ENCODE data around the gene PHEX. TPM values are rescaled to one million over a fixed set of nuclear protein-coding genes. Genes with fewer than 3 reads are reported as not detected.

Gene PHEX
- total RNA-seq, 2 donors from 2014 or later, result 0.32 to 0.91 TPM

- no peak overlapping the region for H3K4me3 Mint-ChIP-seq
- ATAC-seq (no peak), DNase-seq (no peak)
- no peaks in the 10 kb centered on the region for H3K36me3 Mint-ChIP-seq (ENCODE audit: low read depth)
- H3K9me3 ChIP-seq (ENCODE audit: control insufficient read depth, low read length, poor library complexity, severe bottlenecking), result no peaks in the 10 kb centered on the region
- H3K27ac Mint-ChIP-seq, result no peak overlapping the region
- H3K27me3 Mint-ChIP-seq, result no peaks in the 10 kb centered on the region
- no peaks in the 10 kb centered on the region for H3K4me1 Mint-ChIP-seq
Measured at GRCh38 chrX:22024577-22024976, 7.5 kb upstream of the PHEX start.

- Mint-ChIP-seq H3K27me3 (no peaks in the 10 kb centered on the region), H3K27ac (no peak overlapping the region), H3K4me3 (no peak overlapping the region), H3K4me1 (no peaks in the 10 kb centered on the region), H3K36me3 (ENCODE audit: low read depth) (no peaks in the 10 kb centered on the region)
- DNase-seq, result no peak
- no peak for ATAC-seq
- H3K9me3 ChIP-seq (ENCODE audit: control insufficient read depth, low read length, poor library complexity, severe bottlenecking), result no peaks in the 10 kb centered on the region
Measured at GRCh38 chrX:22025751-22026150, 6.4 kb upstream of the PHEX start.

DNA sequence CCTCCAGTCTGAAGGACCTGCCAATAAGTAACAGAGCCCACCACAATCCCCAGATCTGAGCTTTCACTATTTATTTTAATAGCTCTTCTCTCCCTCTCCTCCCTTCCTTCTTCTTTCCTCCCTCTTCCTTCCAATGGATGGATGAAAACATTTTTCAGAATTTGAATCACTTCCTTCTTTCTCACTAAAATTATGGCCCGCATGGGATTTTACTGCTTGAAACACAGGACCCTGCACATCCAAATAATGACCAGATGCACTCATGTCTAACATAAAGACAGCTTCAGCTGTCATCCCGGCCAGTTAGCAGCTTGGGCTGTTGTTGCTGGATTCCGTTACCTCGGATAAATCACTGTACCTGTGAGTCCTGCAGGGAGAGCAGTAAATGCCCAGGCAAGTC is 5.4 kb upstream of the PHEX start:
- DNase-seq, result no peak
- H3K36me3 Mint-ChIP-seq (ENCODE audit: low read depth), result no peaks in the 10 kb centered on the region
- no peak for ATAC-seq
- no peaks in the 10 kb centered on the region for H3K4me1 Mint-ChIP-seq
- no peak overlapping the region for H3K27ac Mint-ChIP-seq
- no peaks in the 10 kb centered on the region for H3K9me3 ChIP-seq (ENCODE audit: control insufficient read depth, low read length, poor library complexity, severe bottlenecking)
- H3K4me3 Mint-ChIP-seq, result no peak overlapping the region
- no peaks in the 10 kb centered on the region for H3K27me3 Mint-ChIP-seq

DNA sequence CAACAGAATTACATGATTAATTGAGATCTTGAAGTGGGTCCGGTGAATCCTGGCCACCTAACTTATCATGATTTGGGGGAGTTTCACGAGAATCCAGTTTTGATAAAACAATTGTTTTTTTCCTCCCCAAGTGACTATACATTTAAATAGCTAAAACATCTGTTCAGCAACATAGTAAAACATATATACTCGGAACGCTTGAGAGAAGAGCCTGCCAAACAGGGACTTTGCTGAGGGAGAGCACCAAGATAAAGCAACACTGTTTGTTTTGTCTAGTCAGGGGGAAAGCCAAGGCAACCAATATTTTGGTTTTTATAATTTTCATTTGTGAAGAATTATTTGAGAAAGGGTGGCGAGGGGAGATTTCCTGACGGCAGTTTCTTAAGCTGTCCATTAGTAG is 381 bp downstream of the PHEX start:
- Mint-ChIP-seq H3K27me3 (no peaks in the 10 kb centered on the region), H3K4me1 (no peaks in the 10 kb centered on the region), H3K36me3 (ENCODE audit: low read depth) (no peaks in the 10 kb centered on the region), H3K27ac (no peak overlapping the region), H3K4me3 (peak overlapping the region; percentile 21)
- no peaks in the 10 kb centered on the region for H3K9me3 ChIP-seq (ENCODE audit: control insufficient read depth, low read length, poor library complexity, severe bottlenecking)
- ATAC-seq (no peak), DNase-seq (no peak)

DNA sequence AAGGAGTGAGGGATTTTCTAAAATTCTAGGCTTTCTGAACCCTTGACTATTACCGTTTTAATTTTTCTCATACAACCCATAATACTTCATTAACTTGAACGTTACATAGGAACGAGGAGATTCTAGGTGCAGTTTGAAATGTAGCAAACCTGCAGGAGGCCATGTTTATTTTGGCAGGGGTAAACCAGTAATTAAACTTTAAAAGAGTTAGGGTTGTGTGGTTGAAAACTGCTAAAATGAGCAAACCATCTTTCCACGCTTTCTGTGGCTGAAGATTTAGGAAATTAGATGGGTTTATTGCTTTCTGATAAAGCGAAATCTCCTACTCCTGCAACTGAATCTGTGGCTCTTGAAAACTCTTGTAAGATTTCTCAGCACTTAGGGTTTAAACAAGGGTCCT is 1.7 kb downstream of the PHEX start:
- ATAC-seq, result no peak
- Mint-ChIP-seq H3K4me3 (no peak overlapping the region), H3K27ac (no peak overlapping the region), H3K27me3 (no peaks in the 10 kb centered on the region), H3K4me1 (no peaks in the 10 kb centered on the region), H3K36me3 (ENCODE audit: low read depth) (no peaks in the 10 kb centered on the region)
- no peaks in the 10 kb centered on the region for H3K9me3 ChIP-seq (ENCODE audit: control insufficient read depth, low read length, poor library complexity, severe bottlenecking)
- DNase-seq, result no peak

DNA sequence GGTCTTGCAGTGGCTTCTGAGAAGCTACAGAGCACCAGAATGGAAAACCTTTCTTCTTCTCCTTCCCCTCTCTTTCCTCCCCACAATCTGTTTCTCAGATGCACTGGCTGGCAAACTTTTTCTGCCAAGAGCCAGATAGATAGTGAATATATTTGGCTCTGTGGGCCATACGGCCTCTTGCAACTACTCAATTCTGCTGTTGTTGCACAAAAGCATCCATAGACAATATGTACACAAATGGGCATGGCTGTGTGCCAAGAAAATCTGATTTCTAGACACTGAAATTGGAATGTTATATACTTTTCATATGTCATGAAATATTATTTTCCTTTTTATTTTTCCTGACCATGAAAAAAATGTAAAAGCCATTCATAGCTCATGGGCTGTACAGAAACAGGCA is 3.1 kb downstream of the PHEX start:
- Mint-ChIP-seq H3K4me1 (no peaks in the 10 kb centered on the region), H3K36me3 (ENCODE audit: low read depth) (no peaks in the 10 kb centered on the region), H3K4me3 (no peak overlapping the region), H3K27me3 (no peaks in the 10 kb centered on the region), H3K27ac (no peak overlapping the region)
- no peaks in the 10 kb centered on the region for H3K9me3 ChIP-seq (ENCODE audit: control insufficient read depth, low read length, poor library complexity, severe bottlenecking)
- no peak for DNase-seq
- no peak for ATAC-seq

- H3K36me3 Mint-ChIP-seq (ENCODE audit: low read depth), result no peaks in the 10 kb centered on the region
- DNase-seq, result no peak
- H3K4me3 Mint-ChIP-seq, result no peak overlapping the region
- no peak overlapping the region for H3K27ac Mint-ChIP-seq
- no peaks in the 10 kb centered on the region for H3K9me3 ChIP-seq (ENCODE audit: control insufficient read depth, low read length, poor library complexity, severe bottlenecking)
- no peak for ATAC-seq
- no peaks in the 10 kb centered on the region for H3K27me3 Mint-ChIP-seq
- H3K4me1 Mint-ChIP-seq, result peaks cover 3% of the 10 kb centered on the region
Measured at GRCh38 chrX:22037225-22037624, 5.1 kb downstream of the PHEX start.

DNA sequence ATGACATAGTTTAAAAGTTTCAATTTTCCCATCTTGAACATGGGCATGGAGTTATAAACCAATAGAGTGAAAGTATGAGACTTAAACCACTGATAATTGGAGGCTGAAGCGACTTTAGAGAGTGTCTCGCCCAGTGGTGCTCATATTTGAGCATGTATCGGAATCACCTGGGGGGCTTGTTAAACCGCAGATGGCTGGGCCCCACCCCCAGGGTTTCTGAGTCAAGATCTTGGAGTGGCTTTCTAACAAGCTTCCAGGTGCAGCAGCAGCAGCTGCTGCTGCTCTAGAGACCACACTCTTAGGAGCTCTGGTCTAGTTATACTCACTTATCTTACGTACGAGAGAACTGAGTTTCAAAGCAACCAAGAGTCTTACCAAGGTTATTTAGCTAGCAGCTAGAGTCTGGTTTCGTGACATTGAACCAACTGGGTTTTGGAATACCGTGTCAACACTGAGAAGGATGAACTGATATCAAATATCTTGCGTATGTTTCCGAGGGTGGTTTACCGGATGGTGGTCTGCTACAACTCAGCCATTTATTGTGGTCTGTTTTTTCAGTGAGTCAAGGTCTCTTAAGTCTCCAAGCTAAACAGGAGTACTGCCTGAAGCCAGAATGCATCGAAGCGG is 5.9 kb downstream of the PHEX start:
- Mint-ChIP-seq H3K36me3 (ENCODE audit: low read depth) (no peaks in the 10 kb centered on the region), H3K27ac (no peak overlapping the region), H3K4me3 (peak overlapping the region; percentile 39), H3K4me1 (peaks cover 3% of the 10 kb centered on the region), H3K27me3 (no peaks in the 10 kb centered on the region)
- DNase-seq (no peak), ATAC-seq (no peak)
- H3K9me3 ChIP-seq (ENCODE audit: control insufficient read depth, low read length, poor library complexity, severe bottlenecking), result no peaks in the 10 kb centered on the region

- no peaks in the 10 kb centered on the region for H3K27me3 Mint-ChIP-seq
Measured at GRCh38 chrX:22039541-22039940, 7.4 kb downstream of the PHEX start.

DNA sequence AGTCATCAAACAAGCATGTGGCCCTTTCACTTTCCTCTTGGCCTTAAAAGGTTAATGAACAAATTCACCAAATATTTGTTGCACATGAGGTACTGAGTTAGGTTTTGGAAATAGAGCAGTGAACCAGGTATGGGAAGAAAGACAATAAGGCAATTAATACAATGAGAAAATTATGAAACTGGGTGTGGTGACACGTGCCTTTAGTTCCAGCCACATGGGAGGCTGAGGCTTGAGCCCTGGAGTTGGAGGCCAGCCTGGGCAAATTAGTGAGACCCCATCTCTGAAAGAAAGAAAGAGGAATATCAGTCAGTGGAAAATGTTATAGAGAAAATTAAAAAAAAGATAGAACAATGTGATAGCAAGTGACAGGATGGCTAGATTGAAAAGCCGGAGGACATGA is 8.1 kb downstream of the PHEX start:
- H3K9me3 ChIP-seq (ENCODE audit: control insufficient read depth, low read length, poor library complexity, severe bottlenecking), result no peaks in the 10 kb centered on the region
- no peaks in the 10 kb centered on the region for H3K27me3 Mint-ChIP-seq
- no peaks in the 10 kb centered on the region for H3K36me3 Mint-ChIP-seq (ENCODE audit: low read depth)
- no peak overlapping the region for H3K27ac Mint-ChIP-seq
- DNase-seq, result no peak
- H3K4me1 Mint-ChIP-seq, result peaks cover 3% of the 10 kb centered on the region
- H3K4me3 Mint-ChIP-seq, result no peak overlapping the region
- no peak for ATAC-seq

More at GRCh38 chrX:22039541-22039940, 7.4 kb downstream of the PHEX start:
- Mint-ChIP-seq H3K4me1 (peaks cover 3% of the 10 kb centered on the region), H3K36me3 (ENCODE audit: low read depth) (no peaks in the 10 kb centered on the region), H3K27ac (no peak overlapping the region), H3K4me3 (no peak overlapping the region)
- DNase-seq (no peak), ATAC-seq (no peak)
- no peaks in the 10 kb centered on the region for H3K9me3 ChIP-seq (ENCODE audit: control insufficient read depth, low read length, poor library complexity, severe bottlenecking)

GRCh38 chrX:22041907-22042530 is 9.9 kb downstream of the PHEX start:
- no peaks in the 10 kb centered on the region for H3K27me3 Mint-ChIP-seq
- peaks cover 3% of the 10 kb centered on the region for H3K4me1 Mint-ChIP-seq
- no peak overlapping the region for H3K27ac Mint-ChIP-seq
- no peaks in the 10 kb centered on the region for H3K9me3 ChIP-seq (ENCODE audit: control insufficient read depth, low read length, poor library complexity, severe bottlenecking)
- H3K36me3 Mint-ChIP-seq (ENCODE audit: low read depth), result no peaks in the 10 kb centered on the region
- ATAC-seq (no peak), DNase-seq (no peak)
- H3K4me3 Mint-ChIP-seq, result no peak overlapping the region

DNA sequence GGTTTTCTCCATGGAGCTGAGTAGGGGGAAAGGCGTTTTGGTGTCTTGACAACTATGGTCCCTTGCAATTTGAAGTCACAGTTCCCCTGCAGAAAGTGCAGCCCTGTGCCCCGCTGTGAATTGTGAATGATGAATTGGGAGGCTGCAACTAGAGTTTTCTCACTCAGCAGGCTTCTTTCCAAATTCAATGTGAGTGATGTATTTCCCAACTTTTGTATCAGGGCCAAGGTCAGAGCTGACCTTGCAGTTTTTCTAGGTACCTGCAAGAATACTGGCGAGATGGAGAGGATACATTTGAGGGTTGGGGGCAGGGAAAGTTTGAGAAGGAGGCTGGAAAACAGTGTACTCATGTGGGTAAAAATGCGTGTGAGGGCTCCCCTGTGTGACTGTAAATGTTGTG is 11.7 kb downstream of the PHEX start:
- Mint-ChIP-seq H3K27me3 (no peaks in the 10 kb centered on the region), H3K4me1 (peaks cover 3% of the 10 kb centered on the region), H3K4me3 (no peak overlapping the region), H3K36me3 (ENCODE audit: low read depth) (no peaks in the 10 kb centered on the region), H3K27ac (no peak overlapping the region)
- ATAC-seq (no peak), DNase-seq (no peak)
- no peaks in the 10 kb centered on the region for H3K9me3 ChIP-seq (ENCODE audit: control insufficient read depth, low read length, poor library complexity, severe bottlenecking)

DNA sequence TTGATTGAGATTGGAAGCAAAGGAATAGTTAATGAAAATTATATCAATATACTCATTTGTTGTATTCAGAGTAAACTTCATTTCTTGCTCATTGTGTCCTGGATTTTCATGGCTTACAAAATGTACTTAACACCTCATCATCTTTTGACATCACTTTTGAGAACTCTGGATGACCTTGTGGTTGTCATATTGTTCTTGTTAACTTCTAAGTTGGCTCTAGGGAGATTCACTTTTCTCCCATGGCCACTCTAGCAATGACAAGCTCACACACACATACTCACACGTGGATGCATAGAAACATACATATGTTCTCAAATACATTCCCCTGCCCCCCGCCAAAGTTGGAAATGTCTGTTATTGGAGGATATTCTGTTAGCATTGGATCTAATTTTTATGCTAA is 15.3 kb downstream of the PHEX start:
- no peaks in the 10 kb centered on the region for H3K4me1 Mint-ChIP-seq
- DNase-seq, result no peak
- no peak for ATAC-seq
- H3K9me3 ChIP-seq (ENCODE audit: control insufficient read depth, low read length, poor library complexity, severe bottlenecking), result no peaks in the 10 kb centered on the region
- no peak overlapping the region for H3K4me3 Mint-ChIP-seq
- H3K27me3 Mint-ChIP-seq, result no peaks in the 10 kb centered on the region
- no peak overlapping the region for H3K27ac Mint-ChIP-seq
- H3K36me3 Mint-ChIP-seq (ENCODE audit: low read depth), result no peaks in the 10 kb centered on the region

DNA sequence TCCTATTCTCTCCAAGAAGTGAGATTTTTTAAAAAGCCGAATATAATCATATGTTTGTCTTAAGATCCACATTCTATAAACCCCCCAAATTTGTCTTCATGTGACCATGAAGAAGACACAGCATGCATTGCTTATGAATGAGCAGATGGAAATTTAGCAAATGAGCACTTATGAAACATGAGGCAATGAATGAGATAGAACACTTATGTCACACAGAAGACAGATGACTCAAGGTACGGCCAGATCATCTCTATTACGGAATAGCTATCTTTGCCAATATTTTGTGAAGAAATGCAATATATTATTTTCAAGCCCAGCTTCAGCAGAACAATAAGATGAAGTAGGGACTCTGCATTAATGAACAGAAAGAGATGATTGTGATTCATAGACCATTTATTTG is 21.4 kb downstream of the PHEX start:
- H3K27me3 Mint-ChIP-seq, result no peaks in the 10 kb centered on the region
- H3K27ac Mint-ChIP-seq, result no peak overlapping the region
- H3K4me1 Mint-ChIP-seq, result no peaks in the 10 kb centered on the region
- H3K4me3 Mint-ChIP-seq, result no peak overlapping the region
- no peaks in the 10 kb centered on the region for H3K9me3 ChIP-seq (ENCODE audit: control insufficient read depth, low read length, poor library complexity, severe bottlenecking)
- DNase-seq (no peak), ATAC-seq (no peak)
- no peaks in the 10 kb centered on the region for H3K36me3 Mint-ChIP-seq (ENCODE audit: low read depth)
